ENCODE data around the gene PRDM9.
"Not testable (repeated sequence)": the region's sequence is repeated elsewhere in the genome, so short reads cannot be mapped to it uniquely, and the experiment has no call there.

PRDM9 gene

DNA sequence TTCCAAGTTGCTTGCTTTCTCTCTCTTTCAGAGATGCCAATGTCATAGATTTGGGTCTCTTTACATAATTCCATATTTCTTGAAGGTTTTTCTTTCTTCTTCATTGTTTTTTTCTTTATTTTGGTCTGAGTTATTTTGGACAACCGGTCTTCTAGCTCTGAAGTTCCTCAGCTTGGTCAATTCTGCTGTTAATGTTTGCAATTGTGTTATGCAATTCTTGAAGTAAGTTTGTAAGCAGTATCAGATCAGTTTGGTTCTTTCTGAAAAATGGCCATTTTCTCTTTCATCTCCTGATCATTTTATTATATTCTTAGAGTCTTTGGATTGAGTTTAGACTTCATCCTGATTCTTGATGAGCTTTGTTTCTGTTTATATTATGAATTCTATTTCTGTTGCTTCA is 16.4 kb upstream of the PRDM9 start:
- no peak for DNase-seq (ENCODE audit: low spot score)
- in situ Hi-C loops (cut with MboI; ENCODE audit: low sequenced_read_pairs, unreplicated experiment): no loop called here
- TF ChIP-seq, protein P1, sequence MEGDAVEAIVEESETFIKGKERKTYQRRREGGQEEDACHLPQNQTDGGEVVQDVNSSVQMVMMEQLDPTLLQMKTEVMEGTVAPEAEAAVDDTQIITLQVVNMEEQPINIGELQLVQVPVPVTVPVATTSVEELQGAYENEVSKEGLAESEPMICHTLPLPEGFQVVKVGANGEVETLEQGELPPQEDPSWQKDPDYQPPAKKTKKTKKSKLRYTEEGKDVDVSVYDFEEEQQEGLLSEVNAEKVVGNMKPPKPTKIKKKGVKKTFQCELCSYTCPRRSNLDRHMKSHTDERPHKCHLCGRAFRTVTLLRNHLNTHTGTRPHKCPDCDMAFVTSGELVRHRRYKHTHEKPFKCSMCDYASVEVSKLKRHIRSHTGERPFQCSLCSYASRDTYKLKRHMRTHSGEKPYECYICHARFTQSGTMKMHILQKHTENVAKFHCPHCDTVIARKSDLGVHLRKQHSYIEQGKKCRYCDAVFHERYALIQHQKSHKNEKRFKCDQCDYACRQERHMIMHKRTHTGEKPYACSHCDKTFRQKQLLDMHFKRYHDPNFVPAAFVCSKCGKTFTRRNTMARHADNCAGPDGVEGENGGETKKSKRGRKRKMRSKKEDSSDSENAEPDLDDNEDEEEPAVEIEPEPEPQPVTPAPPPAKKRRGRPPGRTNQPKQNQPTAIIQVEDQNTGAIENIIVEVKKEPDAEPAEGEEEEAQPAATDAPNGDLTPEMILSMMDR (IDR thresholded peaks at IDR 0.05; ENCODE audit: borderline replicate concordance, control extremely low read depth, extremely low read depth, insufficient read depth, missing control alignments): no peak

DNA sequence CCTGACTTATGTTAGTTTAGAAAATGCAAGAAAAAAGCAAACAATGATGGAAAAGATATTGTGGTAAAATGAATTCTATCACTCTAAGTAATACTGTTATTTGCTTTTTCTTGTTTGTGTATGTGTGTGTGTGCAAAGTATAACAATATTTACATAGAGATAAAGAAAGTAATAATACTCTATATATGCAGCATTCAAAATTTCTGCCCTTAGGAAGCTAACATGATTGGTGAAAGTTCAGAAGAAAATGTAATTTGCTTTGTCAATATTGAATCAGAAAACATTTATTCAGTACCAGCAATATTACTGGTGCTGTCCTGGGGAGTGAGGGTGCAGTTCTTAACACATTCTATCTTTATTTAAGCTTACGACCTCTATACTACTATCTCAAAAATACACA is 12.9 kb upstream of the PRDM9 start:
- DNase-seq (ENCODE audit: low spot score): no peak
- TF ChIP-seq, protein P1 (IDR thresholded peaks at IDR 0.05; ENCODE audit: borderline replicate concordance, control extremely low read depth, extremely low read depth, insufficient read depth, missing control alignments): no peak
- in situ Hi-C loops (cut with MboI; ENCODE audit: low sequenced_read_pairs, unreplicated experiment): no loop called here

DNA sequence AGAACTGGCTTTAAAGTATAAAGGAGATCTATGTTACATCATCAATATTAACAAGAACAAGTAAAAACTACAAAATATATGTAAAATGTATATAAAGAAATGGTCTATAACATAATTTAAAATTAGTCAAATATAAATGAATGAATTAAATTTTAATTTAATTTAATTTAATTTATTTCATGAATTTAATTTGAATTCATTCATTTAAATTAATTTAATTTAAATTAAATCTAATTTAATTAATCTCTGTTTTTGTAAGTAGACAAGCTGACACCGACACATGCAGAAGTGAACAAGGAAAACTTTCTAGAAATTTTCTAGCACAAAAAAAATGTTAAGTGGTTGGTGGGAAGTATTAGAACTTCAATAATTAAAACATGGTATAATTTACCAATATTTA is 10.8 kb upstream of the PRDM9 start:
- TF ChIP-seq, protein P1 (IDR thresholded peaks at IDR 0.05; ENCODE audit: borderline replicate concordance, control extremely low read depth, extremely low read depth, insufficient read depth, missing control alignments): no peak

DNA sequence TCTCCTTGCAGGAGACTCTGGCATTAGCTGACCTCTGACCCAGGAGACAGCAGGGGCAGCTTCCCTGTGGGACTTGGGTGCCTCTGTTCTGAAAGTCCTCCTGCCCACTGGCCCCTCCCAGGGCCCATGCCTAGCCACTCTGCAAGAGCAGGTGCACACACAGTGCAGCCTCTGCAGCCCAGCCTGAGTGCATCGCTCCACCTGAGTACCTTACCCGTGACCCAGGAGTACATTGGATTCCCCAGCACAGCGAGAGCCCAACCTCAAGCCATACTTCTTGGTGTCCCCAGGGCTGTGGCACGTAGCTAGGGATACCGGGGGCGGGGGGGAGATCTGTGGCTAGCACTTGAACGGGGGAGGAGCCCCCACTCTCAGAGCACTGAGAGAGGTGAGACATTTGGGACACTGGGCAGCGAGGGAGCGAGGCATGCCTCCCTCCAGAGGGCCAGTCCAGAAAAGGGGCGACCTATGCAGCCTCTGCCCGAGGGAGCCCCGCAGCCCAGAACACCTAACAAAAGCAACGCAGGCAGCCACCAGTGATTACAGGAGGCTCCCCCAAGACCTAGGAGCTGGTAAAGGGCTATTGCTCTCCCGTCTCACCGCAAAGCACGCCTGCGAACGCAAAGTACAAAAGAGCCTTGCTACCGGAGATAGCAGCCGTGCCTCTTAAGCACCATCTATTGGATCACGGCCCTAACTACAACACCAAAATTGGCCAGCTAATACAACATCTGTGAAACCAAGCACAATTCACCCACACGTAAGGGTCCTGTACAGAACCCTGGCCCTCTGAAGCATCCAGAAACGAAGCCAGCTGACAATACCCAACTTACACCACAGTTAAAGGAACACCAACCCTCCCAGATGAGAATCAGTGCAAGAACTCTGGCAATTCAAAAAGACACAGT is 826 bp upstream of the PRDM9 start:
- TF ChIP-seq, protein P1 (IDR thresholded peaks at IDR 0.05; ENCODE audit: borderline replicate concordance, control extremely low read depth, extremely low read depth, insufficient read depth, missing control alignments): no peak
- no peak for DNase-seq (ENCODE audit: low spot score)
- in situ Hi-C loops (cut with MboI; ENCODE audit: low sequenced_read_pairs, unreplicated experiment): no loop called here

More for the DNA sequence above, 10.8 kb upstream of the PRDM9 start:
- DNase-seq (ENCODE audit: low spot score): no peak
- in situ Hi-C loops (cut with MboI; ENCODE audit: low sequenced_read_pairs, unreplicated experiment): no loop called here

DNA sequence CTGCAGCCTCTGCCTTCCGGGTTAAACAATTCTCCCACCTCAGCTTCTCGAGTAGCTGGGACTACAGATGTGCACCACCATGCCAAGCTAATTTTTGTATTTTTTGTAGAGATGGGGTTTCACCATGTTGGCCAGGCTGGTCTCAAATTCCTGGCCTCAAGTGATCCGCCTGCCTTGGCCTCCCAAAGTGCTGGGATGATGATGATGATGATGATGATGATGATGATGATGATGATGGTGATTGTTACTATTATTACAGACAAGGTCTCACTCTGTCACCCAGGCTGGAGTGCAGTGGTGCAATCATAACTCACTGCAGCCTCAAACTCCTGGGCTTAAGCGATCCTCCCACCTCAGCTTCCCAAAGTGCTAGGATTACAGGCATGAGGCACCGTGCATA is 3.0 kb downstream of the PRDM9 start:
- DNase-seq (ENCODE audit: low spot score); in situ Hi-C loops (cut with MboI; ENCODE audit: low sequenced_read_pairs, unreplicated experiment): not testable (repeated sequence)

DNA sequence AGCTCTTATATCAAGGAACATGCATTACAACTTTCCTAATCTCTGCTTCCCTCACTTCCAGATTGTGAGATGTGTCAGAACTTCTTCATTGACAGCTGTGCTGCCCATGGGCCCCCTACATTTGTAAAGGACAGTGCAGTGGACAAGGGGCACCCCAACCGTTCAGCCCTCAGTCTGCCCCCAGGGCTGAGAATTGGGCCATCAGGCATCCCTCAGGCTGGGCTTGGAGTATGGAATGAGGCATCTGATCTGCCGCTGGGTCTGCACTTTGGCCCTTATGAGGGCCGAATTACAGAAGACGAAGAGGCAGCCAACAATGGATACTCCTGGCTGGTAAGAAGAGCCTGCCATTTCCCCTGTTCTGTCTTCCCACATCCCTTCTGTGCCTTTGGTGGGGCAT is 15.1 kb downstream of the PRDM9 start:
- TF ChIP-seq, protein P1 (IDR thresholded peaks at IDR 0.05; ENCODE audit: borderline replicate concordance, control extremely low read depth, extremely low read depth, insufficient read depth, missing control alignments): no peak
- no peak for DNase-seq (ENCODE audit: low spot score)

DNA sequence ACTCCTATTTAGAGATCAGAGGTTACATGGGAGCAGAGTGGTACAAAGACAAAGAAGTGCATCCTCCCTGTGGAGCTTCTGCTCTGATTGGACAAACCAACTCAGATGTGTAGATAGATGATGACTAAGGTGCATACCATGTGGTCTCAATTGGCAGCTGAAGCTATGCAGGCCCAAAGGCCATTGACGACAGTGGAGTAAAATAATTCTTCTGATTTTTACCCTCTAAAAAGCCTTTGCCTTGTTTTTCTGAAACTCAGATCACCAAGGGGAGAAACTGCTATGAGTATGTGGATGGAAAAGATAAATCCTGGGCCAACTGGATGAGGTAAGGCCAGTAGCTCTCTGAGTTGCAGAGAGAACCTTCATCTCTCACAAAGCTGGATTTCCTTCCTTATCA is 15.6 kb downstream of the PRDM9 start:
- TF ChIP-seq, protein P1 (IDR thresholded peaks at IDR 0.05; ENCODE audit: borderline replicate concordance, control extremely low read depth, extremely low read depth, insufficient read depth, missing control alignments): no peak
- in situ Hi-C loops (cut with MboI; ENCODE audit: low sequenced_read_pairs, unreplicated experiment): no loop called here
- no peak for DNase-seq (ENCODE audit: low spot score)

More for the DNA sequence above, 15.1 kb downstream of the PRDM9 start:
- in situ Hi-C loops (cut with MboI; ENCODE audit: low sequenced_read_pairs, unreplicated experiment): no loop called here
